GM23338 (cell line): ENCODE measurements around the gene NELFCD. TPM values are rescaled to one million over a fixed set of nuclear protein-coding genes. Genes with fewer than 3 reads are reported as not detected.

Source experiments
- ATAC-seq: fragments of 200-7000 bp; cut with Tn5 transposase; 3 replicates; pipeline ENCODE4 v1.9.1; 2020
- DNase-seq: peaks from one replicate; pipeline ENCODE4 v3.0.0-alpha.2; 2015; ENCODE audit warnings: low spot score
- H2AFZ ChIP-seq: fragments of 200-600 bp; sonication (generic); 2 replicates; pipeline ENCODE4 v1.8.0; 2016; ENCODE audit warnings: antibody characterized with exemption, mild to moderate bottlenecking, moderate library complexity
- H3F3A ChIP-seq: fragments of 200-600 bp; sonication (generic); replicated peaks from 2 replicates; pipeline ENCODE4 v1.8.0; 2017; ENCODE audit warnings: antibody characterized with exemption, mixed run types, low read depth
- H3K27ac ChIP-seq: fragments of 200-600 bp; sonication (generic); 2 replicates; pipeline ENCODE4 v1.6.1; 2016; ENCODE audit warnings: low read depth
- H3K27me3 ChIP-seq: fragments of 200-600 bp; sonication (generic); 2 replicates; pipeline ENCODE4 v1.8.0; 2016; ENCODE audit warnings: mild to moderate bottlenecking, mixed run types, moderate library complexity; ENCODE audit not compliant: insufficient read depth
- H3K36me3 ChIP-seq: fragments of 200-600 bp; sonication (generic); 2 replicates; pipeline ENCODE4 v1.8.0; 2016; ENCODE audit warnings: mild to moderate bottlenecking; ENCODE audit not compliant: insufficient read depth
- H3K4me1 ChIP-seq: fragments of 200-600 bp; sonication (generic); 2 replicates; pipeline ENCODE4 v1.8.0; 2016; ENCODE audit warnings: mild to moderate bottlenecking, moderate library complexity; ENCODE audit not compliant: insufficient read depth
- H3K4me2 ChIP-seq: fragments of 200-600 bp; sonication (generic); 2 replicates; pipeline ENCODE4 v1.7.1; 2017; ENCODE audit warnings: mixed run types
- H3K4me3 ChIP-seq: fragments of 200-600 bp; sonication (generic); 2 replicates; pipeline ENCODE4 v1.6.1; 2016; ENCODE audit warnings: mixed run types
- H3K79me2 ChIP-seq: fragments of 200-600 bp; sonication (generic); replicated peaks from 2 replicates; pipeline ENCODE4 v1.8.0; 2017; ENCODE audit warnings: mild to moderate bottlenecking; ENCODE audit not compliant: insufficient read depth
- H3K9me2 ChIP-seq: fragments of 200-600 bp; sonication (generic); 2 replicates; pipeline ENCODE4 v1.8.0; 2017; ENCODE audit not compliant: insufficient read depth
- H4K20me1 ChIP-seq: fragments of 200-600 bp; sonication (generic); replicated peaks from 2 replicates; pipeline ENCODE4 v1.8.0; 2017; ENCODE audit warnings: mild to moderate bottlenecking; ENCODE audit not compliant: insufficient read depth
- H3K27ac Mint-ChIP-seq: 2 replicates; pipeline ENCODE4 v1.8.0; 2020; ENCODE audit warnings: inconsistent platforms, mild to moderate bottlenecking, moderate library complexity, mixed read lengths
- H3K27me3 Mint-ChIP-seq: 3 replicates; pipeline ENCODE4 v1.8.0; 2022; ENCODE audit warnings: low read depth, mild to moderate bottlenecking, moderate library complexity, mixed read lengths, inconsistent platforms; ENCODE audit not compliant: insufficient read depth, poor library complexity
- H3K36me3 Mint-ChIP-seq: 3 replicates; pipeline ENCODE4 v1.8.0; 2021; ENCODE audit warnings: low read depth, mild to moderate bottlenecking, inconsistent platforms, moderate library complexity, mixed read lengths
- H3K4me1 Mint-ChIP-seq: 3 replicates; pipeline ENCODE4 v1.8.0; 2020; ENCODE audit warnings: mild to moderate bottlenecking, inconsistent platforms, mixed read lengths
- H3K4me3 Mint-ChIP-seq: 3 replicates; pipeline ENCODE4 v1.8.0; 2021; ENCODE audit warnings: moderate library complexity, mild to moderate bottlenecking, inconsistent platforms, mixed read lengths
- H3K9me3 Mint-ChIP-seq: 3 replicates; pipeline ENCODE4 v1.8.0; 2020; ENCODE audit warnings: moderate library complexity, mild to moderate bottlenecking, inconsistent platforms, mixed read lengths
- EZH2phosphoT487 ChIP-seq: fragments of 200-600 bp; sonication (generic); IDR thresholded peaks from one replicate; pipeline ENCODE4 v1.8.1; 2018; ENCODE audit warnings: antibody characterized with exemption; ENCODE audit not compliant: unreplicated experiment
- JUNB ChIP-seq: IDR thresholded peaks from one replicate; pipeline ENCODE4 v1.6.1; 2016; ENCODE audit warnings: antibody characterized with exemption; ENCODE audit not compliant: unreplicated experiment
- ZNF114 ChIP-seq: fragments of 250-450 bp; sonication (Bioruptor Pico); IDR thresholded peaks from 2 replicates; pipeline ENCODE4 v1.5.0; 2020; ENCODE audit warnings: mild to moderate bottlenecking, moderate library complexity
- ZNF331 ChIP-seq: fragments of 250-450 bp; sonication (Bioruptor Pico); IDR thresholded peaks from 2 replicates; pipeline ENCODE4 v1.5.0; 2020; ENCODE audit warnings: low read depth, mild to moderate bottlenecking, moderate library complexity
- polyA plus RNA-seq: library from polyadenylated mRNA; unstranded; fragments of >200 nt; fragmentation: Nextera tagmentation; extraction: Ambion mirVana; gene quantifications from 2 replicates; pipeline ENCODE4 v1.2.1, GENCODE V29; 2016
- total RNA-seq: library from RNA; depleted of rRNA; stranded (reverse); fragments of >200 nt; shearing (Covaris generic); gene quantifications from 2 replicates; pipeline ENCODE4 v1.2.3, GENCODE V29; 2014
- TF ChIP-seq, protein P1 (sequence below): fragments of 250-450 bp; sonication (Bioruptor Pico); IDR thresholded peaks from 2 replicates; pipeline ENCODE4 v1.5.0; 2020; ENCODE audit warnings: mild to moderate bottlenecking, moderate library complexity
- TF ChIP-seq, protein P2 (sequence below), 2 experiments: fragments of 200-600 bp in 1 of 2; sonication (generic) in 1 of 2; conservative IDR thresholded peaks; 2 replicates each; pipeline versions ENCODE4 v1.5.1 to v1.6.1; 2016 to 2017; ENCODE audit warnings: antibody characterized with exemption in 2 of 2, low read depth in 2 of 2, mild to moderate bottlenecking in 2 of 2, moderate library complexity in 1 of 2
- TF ChIP-seq, protein P3 (sequence below): IDR thresholded peaks from one replicate; pipeline ENCODE4 v1.6.1; 2018; ENCODE audit warnings: antibody characterized with exemption; ENCODE audit not compliant: unreplicated experiment
- TF ChIP-seq, protein P4 (sequence below): IDR thresholded peaks from 2 replicates; pipeline ENCODE4 v1.6.1; 2016; ENCODE audit warnings: antibody characterized with exemption

NELFCD gene
- total and polyA plus RNA-seq, 2 experiments from 2014 or later, result 52.9 to 75.8 TPM

DNA sequence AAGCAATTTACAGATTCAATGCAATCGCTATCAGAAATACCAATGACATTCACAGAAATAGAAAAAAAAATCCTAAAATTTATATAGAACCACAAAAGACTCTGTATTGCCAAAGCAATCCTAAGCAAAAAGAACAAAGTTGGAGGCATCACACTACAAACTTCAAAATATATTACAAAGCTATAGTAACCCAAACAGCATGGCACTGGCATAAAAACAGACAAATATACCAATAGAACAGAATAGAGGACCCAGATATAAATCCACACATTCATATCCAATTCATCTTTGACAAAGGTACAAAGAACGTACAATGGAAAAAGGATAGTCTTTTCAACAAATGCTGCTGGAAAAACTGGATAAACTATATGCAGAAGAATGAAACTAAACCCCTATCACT, 11.6 kb upstream of the NELFCD start:
- Histone ChIP-seq H3K4me2 (no peak overlapping the region), H3K9me2 (no peaks in the 10 kb centered on the region), H3K27me3 (no peaks in the 10 kb centered on the region), H3K36me3 (no peaks in the 10 kb centered on the region), H3K79me2 (no peaks in the 10 kb centered on the region), H3K4me3 (no peak overlapping the region), H4K20me1 (no peaks in the 10 kb centered on the region), H3F3A (no peaks in the 10 kb centered on the region), H3K4me1 (no peaks in the 10 kb centered on the region), H3K27ac (no peak overlapping the region), H2AFZ (no peak overlapping the region)
- H3K4me3 Mint-ChIP-seq, result no peak overlapping the region
- H3K4me1 Mint-ChIP-seq, result no peaks in the 10 kb centered on the region; the same call in 1 of the 3 replicates
- no peak for DNase-seq
- H3K36me3 Mint-ChIP-seq, result no peaks in the 10 kb centered on the region
- peaks cover 6% of the 10 kb centered on the region; the same call in 2 of the 3 replicates for H3K9me3 Mint-ChIP-seq
- H3K27ac Mint-ChIP-seq, result no peak overlapping the region
- TF ChIP-seq, protein P1, sequence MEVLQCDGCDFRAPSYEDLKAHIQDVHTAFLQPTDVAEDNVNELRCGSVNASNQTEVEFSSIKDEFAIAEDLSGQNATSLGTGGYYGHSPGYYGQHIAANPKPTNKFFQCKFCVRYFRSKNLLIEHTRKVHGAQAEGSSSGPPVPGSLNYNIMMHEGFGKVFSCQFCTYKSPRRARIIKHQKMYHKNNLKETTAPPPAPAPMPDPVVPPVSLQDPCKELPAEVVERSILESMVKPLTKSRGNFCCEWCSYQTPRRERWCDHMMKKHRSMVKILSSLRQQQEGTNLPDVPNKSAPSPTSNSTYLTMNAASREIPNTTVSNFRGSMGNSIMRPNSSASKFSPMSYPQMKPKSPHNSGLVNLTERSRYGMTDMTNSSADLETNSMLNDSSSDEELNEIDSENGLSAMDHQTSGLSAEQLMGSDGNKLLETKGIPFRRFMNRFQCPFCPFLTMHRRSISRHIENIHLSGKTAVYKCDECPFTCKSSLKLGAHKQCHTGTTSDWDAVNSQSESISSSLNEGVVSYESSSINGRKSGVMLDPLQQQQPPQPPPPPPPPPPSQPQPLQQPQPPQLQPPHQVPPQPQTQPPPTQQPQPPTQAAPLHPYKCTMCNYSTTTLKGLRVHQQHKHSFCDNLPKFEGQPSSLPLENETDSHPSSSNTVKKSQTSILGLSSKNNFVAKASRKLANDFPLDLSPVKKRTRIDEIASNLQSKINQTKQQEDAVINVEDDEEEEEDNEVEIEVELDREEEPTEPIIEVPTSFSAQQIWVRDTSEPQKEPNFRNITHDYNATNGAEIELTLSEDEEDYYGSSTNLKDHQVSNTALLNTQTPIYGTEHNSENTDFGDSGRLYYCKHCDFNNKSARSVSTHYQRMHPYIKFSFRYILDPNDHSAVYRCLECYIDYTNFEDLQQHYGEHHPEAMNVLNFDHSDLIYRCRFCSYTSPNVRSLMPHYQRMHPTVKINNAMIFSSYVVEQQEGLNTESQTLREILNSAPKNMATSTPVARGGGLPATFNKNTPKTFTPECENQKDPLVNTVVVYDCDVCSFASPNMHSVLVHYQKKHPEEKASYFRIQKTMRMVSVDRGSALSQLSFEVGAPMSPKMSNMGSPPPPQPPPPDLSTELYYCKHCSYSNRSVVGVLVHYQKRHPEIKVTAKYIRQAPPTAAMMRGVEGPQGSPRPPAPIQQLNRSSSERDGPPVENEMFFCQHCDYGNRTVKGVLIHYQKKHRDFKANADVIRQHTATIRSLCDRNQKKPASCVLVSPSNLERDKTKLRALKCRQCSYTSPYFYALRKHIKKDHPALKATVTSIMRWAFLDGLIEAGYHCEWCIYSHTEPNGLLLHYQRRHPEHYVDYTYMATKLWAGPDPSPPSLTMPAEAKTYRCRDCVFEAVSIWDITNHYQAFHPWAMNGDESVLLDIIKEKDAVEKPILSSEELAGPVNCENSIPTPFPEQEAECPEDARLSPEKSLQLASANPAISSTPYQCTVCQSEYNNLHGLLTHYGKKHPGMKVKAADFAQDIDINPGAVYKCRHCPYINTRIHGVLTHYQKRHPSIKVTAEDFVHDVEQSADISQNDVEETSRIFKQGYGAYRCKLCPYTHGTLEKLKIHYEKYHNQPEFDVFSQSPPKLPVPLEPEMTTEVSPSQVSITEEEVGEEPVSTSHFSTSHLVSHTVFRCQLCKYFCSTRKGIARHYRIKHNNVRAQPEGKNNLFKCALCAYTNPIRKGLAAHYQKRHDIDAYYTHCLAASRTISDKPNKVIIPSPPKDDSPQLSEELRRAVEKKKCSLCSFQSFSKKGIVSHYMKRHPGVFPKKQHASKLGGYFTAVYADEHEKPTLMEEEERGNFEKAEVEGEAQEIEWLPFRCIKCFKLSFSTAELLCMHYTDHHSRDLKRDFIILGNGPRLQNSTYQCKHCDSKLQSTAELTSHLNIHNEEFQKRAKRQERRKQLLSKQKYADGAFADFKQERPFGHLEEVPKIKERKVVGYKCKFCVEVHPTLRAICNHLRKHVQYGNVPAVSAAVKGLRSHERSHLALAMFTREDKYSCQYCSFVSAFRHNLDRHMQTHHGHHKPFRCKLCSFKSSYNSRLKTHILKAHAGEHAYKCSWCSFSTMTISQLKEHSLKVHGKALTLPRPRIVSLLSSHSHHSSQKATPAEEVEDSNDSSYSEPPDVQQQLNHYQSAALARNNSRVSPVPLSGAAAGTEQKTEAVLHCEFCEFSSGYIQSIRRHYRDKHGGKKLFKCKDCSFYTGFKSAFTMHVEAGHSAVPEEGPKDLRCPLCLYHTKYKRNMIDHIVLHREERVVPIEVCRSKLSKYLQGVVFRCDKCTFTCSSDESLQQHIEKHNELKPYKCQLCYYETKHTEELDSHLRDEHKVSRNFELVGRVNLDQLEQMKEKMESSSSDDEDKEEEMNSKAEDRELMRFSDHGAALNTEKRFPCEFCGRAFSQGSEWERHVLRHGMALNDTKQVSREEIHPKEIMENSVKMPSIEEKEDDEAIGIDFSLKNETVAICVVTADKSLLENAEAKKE (CRISPR knock-in tag), result no peak
- TF ChIP-seq ZNF114 (CRISPR knock-in tag), result no peak
- no peak for TF ChIP-seq ZNF331 (CRISPR knock-in tag)
- no peak for TF ChIP-seq JUNB
- TF ChIP-seq, protein P2, sequence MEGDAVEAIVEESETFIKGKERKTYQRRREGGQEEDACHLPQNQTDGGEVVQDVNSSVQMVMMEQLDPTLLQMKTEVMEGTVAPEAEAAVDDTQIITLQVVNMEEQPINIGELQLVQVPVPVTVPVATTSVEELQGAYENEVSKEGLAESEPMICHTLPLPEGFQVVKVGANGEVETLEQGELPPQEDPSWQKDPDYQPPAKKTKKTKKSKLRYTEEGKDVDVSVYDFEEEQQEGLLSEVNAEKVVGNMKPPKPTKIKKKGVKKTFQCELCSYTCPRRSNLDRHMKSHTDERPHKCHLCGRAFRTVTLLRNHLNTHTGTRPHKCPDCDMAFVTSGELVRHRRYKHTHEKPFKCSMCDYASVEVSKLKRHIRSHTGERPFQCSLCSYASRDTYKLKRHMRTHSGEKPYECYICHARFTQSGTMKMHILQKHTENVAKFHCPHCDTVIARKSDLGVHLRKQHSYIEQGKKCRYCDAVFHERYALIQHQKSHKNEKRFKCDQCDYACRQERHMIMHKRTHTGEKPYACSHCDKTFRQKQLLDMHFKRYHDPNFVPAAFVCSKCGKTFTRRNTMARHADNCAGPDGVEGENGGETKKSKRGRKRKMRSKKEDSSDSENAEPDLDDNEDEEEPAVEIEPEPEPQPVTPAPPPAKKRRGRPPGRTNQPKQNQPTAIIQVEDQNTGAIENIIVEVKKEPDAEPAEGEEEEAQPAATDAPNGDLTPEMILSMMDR (conservative IDR thresholded peaks at IDR 0.05; ENCODE audit: low read depth in 2 of 2), result no peak
- TF ChIP-seq, protein P3, sequence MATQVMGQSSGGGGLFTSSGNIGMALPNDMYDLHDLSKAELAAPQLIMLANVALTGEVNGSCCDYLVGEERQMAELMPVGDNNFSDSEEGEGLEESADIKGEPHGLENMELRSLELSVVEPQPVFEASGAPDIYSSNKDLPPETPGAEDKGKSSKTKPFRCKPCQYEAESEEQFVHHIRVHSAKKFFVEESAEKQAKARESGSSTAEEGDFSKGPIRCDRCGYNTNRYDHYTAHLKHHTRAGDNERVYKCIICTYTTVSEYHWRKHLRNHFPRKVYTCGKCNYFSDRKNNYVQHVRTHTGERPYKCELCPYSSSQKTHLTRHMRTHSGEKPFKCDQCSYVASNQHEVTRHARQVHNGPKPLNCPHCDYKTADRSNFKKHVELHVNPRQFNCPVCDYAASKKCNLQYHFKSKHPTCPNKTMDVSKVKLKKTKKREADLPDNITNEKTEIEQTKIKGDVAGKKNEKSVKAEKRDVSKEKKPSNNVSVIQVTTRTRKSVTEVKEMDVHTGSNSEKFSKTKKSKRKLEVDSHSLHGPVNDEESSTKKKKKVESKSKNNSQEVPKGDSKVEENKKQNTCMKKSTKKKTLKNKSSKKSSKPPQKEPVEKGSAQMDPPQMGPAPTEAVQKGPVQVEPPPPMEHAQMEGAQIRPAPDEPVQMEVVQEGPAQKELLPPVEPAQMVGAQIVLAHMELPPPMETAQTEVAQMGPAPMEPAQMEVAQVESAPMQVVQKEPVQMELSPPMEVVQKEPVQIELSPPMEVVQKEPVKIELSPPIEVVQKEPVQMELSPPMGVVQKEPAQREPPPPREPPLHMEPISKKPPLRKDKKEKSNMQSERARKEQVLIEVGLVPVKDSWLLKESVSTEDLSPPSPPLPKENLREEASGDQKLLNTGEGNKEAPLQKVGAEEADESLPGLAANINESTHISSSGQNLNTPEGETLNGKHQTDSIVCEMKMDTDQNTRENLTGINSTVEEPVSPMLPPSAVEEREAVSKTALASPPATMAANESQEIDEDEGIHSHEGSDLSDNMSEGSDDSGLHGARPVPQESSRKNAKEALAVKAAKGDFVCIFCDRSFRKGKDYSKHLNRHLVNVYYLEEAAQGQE, result no peak
- TF ChIP-seq EZH2phosphoT487, result no peak
- TF ChIP-seq, protein P4, sequence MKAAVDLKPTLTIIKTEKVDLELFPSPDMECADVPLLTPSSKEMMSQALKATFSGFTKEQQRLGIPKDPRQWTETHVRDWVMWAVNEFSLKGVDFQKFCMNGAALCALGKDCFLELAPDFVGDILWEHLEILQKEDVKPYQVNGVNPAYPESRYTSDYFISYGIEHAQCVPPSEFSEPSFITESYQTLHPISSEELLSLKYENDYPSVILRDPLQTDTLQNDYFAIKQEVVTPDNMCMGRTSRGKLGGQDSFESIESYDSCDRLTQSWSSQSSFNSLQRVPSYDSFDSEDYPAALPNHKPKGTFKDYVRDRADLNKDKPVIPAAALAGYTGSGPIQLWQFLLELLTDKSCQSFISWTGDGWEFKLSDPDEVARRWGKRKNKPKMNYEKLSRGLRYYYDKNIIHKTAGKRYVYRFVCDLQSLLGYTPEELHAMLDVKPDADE, result no peak
- H3K27me3 Mint-ChIP-seq, result peaks cover 9% of the 10 kb centered on the region
- no peak for ATAC-seq
